IPS DF 4.7 (cell line): ENCODE data around the gene EEPD1.

Experiments used
- DNase-seq: peaks from one replicate; pipeline ENCODE4 v3.0.0-alpha.2; 2013; ENCODE audit warnings: low spot score; ENCODE audit errors: extremely low read depth

EEPD1 gene

DNA sequence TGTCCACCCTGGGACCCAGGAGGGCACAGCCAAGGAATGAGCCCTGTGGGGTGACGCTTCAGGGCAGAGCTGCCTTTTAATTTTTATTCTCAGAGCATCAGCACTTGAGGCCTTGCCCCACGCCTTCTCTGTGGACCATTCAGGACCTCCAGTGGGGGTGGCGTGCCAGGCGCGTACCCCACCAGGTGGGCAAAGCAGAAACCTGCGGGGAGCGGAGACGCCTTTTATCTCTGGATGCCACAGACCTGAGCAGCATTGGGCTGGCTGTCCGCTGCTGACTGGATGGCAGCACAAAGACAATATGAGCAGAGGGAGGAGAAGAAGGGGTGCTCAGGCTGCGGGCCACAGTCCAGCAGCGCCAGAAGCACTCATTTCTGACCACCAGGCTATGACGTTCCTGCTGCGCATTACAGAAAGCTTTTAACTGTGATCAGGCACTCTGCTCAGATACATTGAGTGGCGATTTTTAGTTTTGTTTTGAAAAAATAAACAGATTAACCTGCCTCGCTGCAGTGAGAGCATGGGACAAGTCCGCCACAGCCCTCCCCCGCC is 146.2 kb downstream of the EEPD1 start:
- DNase-seq: no peak

DNA sequence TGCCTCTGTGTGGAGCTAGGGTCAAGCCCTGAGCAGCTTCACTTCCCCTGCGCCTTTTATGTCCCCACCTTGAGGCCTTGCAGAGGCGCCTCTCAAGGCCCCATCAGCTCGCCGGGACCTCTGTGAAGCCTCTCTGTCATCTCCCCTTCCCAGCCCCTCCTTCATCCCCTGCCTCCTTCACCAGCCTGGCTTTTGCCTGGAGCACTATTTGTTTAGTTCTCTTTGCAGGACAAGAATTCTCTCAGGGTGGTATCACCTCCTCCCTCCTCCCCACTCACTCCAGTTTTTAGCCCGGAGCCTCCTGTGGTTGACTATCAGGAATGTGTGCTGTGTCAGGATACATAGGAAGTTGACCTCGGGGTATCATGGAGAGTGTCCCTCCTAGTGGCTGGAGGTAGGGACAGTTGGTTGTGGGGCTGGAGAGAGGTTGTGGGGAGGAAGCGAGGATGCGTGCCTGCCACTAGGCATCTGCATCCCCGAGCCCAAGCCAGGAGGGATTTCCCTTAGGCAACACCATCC is 146.8 kb downstream of the EEPD1 start:
- DNase-seq: no peak

DNA sequence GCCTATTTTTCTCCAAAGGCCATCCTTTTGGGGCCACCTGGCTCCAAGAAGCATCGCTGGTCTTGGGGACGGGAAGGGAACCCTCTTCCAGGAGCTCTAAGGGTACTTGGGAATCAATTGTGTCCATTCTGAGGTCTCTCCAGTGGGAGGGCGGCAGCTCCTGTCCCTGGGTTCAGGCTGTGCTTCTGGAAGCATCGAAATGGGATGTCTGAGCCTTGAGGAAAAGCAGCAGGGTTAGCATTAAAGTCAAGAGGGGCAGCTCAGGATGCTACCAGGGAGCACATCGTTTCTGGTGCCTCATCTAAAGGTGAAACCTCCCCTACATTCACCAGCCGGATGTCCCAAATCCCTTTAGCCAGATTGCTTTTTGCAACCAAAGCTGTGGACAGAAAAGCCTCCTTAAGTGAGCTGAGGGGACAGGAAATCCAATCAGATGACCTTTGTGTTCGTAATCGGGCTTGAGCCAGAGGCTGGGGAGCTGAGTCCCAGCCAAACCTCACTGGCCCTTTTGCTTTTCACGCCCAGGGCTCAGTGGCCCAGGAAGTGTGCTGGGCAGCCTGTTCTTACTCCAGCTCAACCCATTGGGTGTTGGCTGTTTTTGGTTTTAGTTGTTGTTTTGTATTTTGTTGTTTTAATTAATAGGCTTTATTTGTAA is 147.8 kb downstream of the EEPD1 start:
- DNase-seq: no peak

DNA sequence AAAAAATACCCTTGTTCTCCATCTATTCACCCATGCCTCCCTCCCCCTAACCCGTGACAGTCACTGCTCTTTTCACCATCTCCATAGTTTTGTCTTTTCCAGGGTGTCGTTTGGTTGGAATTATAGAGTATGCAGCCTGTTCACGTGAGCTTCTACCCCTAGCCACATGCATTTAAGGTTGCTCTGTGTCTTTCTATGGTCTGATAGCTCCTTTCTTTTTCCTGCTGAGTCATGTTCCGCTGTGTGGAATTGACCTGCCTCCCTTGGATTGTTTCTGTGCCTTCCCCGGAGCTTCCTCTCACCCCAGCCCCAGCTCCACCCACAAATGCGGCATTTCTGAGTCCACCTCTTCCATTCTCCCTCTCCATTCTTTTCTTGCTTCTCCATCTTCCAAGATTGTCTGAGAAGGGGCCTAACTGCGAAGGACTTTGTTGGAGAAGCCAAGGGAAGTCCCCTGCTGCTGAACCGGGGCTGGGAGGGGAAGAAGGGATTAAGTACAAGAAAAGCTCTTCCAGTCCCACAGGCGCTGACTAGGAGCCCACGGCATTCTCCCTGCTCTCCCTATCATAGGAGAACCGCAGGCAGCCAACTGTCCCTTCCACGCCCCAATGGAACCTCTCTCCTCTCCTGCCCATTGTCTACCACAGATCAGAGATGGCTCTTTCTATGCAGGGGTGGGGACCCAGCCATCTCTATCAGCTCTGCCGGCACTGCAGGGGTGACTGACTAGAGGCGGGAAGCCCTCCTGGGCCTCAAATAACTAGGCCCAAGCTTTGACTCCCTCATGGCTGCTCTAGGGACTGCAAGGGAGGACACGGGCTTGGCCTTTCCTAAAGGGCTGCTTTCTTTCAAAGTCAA is 149.1 kb downstream of the EEPD1 start:
- DNase-seq: no peak

GRCh38 chr7:36303202-36304098 is 150.4 kb downstream of the EEPD1 start:
- DNase-seq: no peak

DNA sequence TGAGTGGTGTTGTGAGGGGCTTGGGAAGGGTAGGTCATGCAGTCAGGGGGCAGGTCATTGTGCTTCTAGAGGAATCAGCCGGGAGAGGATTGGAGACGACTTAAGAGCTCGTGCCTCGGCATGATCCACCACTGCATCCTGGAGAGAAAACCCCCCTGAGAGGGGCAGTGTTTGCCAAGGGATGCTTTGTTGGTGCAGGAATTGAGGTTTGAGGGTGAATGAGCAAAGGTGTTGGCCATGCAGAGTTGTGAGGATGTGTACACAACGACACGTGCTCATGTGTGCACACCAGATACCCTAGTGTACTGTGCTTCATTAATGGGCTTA is 151.0 kb downstream of the EEPD1 start:
- no peak for DNase-seq

DNA sequence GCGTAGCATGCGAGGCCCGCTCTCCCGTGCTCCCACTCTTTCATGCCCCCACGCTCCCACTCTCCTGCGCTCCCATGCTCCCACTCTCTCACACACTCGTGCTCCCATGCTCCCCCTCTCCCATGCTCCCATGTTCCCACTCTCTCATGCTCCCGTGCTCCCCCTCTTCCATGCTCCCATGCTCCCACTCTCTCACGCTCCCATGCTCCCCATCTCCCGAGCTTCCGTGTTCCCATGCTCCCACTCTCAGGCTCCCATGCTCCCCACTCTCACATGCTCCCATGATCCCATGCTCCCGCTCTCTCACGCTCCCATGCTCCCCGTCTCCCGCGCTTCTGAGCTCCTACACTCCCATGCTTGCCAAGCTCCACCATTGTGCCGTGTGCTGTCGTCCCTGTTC is 152.2 kb downstream of the EEPD1 start:
- no peak for DNase-seq

DNA sequence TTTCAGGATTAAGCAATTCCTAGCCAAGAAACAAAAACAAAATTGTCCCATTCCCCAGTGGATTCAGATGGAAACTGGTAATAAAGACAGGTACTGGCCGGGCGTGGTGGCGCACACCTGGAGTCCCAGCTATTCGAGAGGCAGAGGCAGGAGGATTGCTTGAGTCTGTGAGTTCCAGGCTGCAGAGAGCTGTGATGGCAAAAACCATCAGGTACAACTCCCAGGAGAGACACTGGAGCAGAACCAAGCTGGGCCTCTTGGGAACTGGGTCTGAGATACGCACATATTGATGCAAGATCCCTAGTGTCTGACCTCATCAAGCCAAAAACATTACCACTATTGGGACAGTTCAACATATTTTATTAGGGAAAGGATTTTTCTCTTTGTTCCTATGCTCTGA is 152.6 kb downstream of the EEPD1 start:
- no peak for DNase-seq

DNA sequence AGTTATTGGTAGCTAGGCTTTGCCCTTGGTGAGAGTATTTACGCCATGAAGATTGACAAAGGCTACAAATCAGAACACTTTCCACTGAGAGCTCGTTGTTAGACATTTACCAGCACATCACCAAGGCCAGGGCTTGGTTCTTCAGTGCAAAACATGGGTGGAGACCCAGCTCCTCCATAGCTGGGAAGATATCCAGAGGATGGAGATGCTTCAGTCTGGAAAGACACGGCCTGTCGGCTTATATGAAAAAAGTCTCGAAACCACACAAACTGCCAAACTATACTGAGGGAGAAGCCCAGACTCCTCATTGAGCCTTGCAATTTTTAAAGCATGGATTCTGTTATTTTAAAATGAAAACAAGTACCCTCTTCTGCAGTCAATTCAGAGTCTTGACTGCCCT is 153.2 kb downstream of the EEPD1 start:
- no peak for DNase-seq

DNA sequence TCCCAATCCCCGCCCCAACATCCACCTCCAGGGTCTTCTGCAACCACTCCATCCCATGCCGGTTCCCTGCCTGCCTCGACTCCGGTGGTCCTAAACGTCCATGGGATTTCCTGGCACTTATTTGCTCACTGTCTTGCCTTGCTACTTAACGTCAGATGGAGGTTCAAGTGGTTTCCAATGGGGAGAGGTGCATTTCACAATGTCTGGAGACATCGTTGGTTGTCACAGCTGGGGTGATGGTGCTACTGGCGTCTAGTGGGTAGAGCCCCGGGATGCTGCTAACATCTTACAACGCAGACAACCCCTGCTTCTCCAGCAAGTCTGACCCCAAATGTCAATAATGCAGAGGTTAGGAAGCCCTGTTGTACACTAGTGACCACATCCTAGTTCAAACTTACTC is 153.7 kb downstream of the EEPD1 start:
- DNase-seq: no peak

- DNase-seq: no peak
Observed at GRCh38 chr7:36308031-36308430, 155.0 kb downstream of the EEPD1 start.

- DNase-seq: no peak
Observed at GRCh38 chr7:36309301-36309700, 156.2 kb downstream of the EEPD1 start.

- DNase-seq: no peak
Observed at GRCh38 chr7:36309716-36310115, 156.7 kb downstream of the EEPD1 start.

DNA sequence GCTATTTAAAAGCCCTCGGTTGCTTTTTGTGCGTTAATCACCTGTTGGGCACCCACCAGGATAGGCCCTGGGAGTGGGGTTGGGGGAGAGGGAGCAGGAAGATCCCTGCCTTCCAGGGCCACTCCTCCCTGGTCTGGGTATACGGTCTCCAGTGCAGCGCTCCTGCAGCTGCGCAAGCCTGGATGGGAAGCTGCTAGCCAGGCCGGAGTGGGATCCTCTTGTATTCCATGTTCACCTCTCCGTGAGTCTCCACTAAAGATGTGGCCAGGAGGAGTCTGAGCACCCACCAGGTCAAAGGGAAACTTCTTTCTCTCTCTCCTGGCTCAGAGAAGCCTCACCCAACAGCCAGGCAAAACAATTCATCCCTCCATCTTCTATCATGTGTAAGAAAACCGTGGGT is 157.8 kb downstream of the EEPD1 start:
- no peak for DNase-seq

DNA sequence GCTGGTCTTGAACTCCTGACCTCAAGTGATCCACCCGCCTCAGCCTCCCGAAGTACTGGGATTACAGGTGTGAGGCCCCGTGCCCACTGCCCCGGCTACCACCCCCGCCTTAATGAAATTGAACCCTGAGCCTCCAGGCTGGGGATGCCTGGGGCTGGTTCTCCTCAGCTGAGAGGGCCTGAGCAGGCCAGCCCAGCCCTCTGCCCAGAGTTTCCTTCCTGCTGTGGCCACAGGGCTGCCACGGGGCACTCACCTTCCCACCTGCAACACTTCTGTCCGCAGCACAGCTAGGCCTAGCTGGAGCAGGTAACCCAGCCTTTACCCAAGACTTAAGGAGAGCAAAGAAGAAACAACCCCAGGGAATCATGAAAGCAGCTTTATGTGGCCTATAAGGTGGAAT is 158.5 kb downstream of the EEPD1 start:
- DNase-seq: no peak

DNA sequence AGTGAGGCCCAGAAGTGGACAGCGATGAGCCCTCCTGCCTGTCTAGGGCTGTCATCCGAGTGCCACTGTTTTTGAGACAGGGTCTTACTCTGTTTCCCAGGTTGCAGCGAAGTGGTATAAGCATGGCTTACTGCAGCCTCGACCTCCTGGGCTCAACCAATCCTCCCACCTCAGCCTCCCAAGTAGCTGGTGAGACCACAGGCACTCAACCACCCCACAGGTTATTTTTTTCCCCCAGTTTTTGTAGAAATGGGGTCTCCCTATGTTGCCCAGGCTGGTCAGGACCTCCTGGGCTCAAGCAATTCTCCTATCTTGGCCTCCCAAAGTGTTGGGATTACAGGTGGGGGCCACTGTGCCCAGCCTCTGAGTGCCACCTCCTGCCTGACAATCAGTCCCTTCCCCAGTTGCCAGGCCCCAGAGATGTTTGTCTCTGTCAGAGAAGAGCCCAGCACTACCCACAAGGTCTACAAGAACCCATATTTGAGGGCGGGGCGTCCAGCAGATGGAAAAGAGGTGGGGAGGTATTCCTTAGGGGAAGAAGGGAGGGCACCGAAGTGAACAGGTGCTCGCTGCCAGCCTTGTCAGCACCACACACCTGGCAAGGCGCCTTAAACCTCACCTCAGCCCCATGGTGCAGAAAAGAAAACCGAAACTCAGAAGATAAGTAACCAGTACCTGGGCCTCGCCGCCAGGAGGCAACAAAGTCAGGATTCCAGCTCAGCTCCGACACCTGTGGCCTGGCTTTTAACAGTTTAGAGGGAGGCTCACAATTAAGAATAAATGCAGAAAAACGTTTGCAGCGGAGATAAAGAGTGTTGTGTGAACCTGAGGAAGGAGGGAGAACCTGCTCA is 159.2 kb downstream of the EEPD1 start:
- DNase-seq: no peak

GRCh38 chr7:36312915-36313334 is 159.9 kb downstream of the EEPD1 start:
- no peak for DNase-seq

GRCh38 chr7:36313607-36314006 is 160.6 kb downstream of the EEPD1 start:
- DNase-seq: no peak

GRCh38 chr7:36314491-36314890 is 161.4 kb downstream of the EEPD1 start:
- no peak for DNase-seq

DNA sequence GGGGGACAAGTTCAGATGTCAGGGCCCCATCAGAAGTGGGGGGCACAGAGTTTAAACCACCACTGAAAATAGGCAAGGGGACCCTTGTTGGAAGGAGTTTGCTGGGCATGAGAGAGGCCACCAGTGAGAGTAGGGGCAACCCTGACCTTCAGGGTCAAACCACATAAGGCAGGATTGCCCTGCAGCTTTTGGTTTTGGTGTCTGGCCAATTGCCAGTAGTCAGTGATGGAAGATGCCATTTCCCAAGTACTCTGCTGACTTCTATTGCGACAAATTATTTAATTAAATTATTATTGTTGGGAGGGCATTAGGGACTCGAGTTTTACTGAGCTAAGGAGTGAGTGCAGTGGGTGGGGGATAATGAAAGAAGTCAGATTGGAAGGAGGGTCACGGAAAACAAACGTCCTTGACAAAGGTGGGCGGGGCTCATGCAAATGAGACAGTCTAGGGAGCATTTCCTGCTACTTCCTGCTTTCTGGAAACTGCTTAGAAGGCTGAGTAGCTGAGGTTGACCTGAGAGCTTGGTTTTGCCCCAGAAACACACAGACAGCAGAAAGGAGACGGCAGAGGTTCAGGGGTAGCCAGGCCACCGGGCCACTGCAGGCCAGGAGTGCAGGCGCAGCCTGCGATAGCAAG is 162.4 kb downstream of the EEPD1 start:
- no peak for DNase-seq
